Jurkat, Clone E6-1 (cell line): ENCODE data around the gene STK25. TPM values are rescaled to one million over a fixed set of nuclear protein-coding genes. Genes with fewer than 3 reads are reported as not detected.
A peak's percentile ranks its signal among the peaks of the same experiment; 100 is the strongest.

Experiments
- DNase-seq: peaks from one replicate; pipeline ENCODE4 v3.0.0-alpha.2; 2011; ENCODE audit warnings: low read depth, low spot score
- H3K4me3 ChIP-seq: 2 replicates; pipeline ENCODE4 v1.5.1; 2011; ENCODE audit warnings: mild to moderate bottlenecking, low read length, control low read depth, moderate library complexity
- polyA plus RNA-seq: library from polyadenylated mRNA; unstranded; fragments of >200 nt; gene quantifications from one replicate; pipeline ENCODE4 v1.2.1, GENCODE V29; 2012; ENCODE audit warnings: missing spikeins; ENCODE audit not compliant: insufficient read length, insufficient read depth

STK25 gene
- polyA plus RNA-seq = 234 TPM

- DNase-seq = peak; percentile 97
These were observed at the start of gene STK25 for GRCh38 chr2:241508240-241509154. STK25 (minus strand) TSS chr2:241508584; CDS start chr2:241508035, 549 bp downstream.

GRCh38 chr2:241556746-241557145 lies 48.4 kb upstream of the STK25 start:
- no peak overlapping the region for H3K4me3 ChIP-seq
- no peak for DNase-seq

More at GRCh38 chr2:241508240-241509154, at the start of gene STK25:
- peak within 1 kb of the TSS; percentile 79 for H3K4me3 ChIP-seq

GRCh38 chr2:241555711-241556110 lies 47.3 kb upstream of the STK25 start:
- no peak overlapping the region for H3K4me3 ChIP-seq
- DNase-seq = peak; percentile 58

- H3K4me3 ChIP-seq = no peak overlapping the region
- DNase-seq = no peak
These were observed 46.4 kb upstream of the STK25 start for GRCh38 chr2:241554610-241555322.

- DNase-seq = no peak
- no peak overlapping the region for H3K4me3 ChIP-seq
These were observed 45.6 kb upstream of the STK25 start for GRCh38 chr2:241553981-241554380.

- no peak for DNase-seq
- H3K4me3 ChIP-seq = no peak overlapping the region
These were observed 45.1 kb upstream of the STK25 start for GRCh38 chr2:241553512-241553830.

GRCh38 chr2:241551998-241552737 lies 43.8 kb upstream of the STK25 start:
- DNase-seq = no peak
- no peak overlapping the region for H3K4me3 ChIP-seq

- no peak overlapping the region for H3K4me3 ChIP-seq
- no peak for DNase-seq
These were observed 43.2 kb upstream of the STK25 start for GRCh38 chr2:241551599-241551997.

- H3K4me3 ChIP-seq = no peak overlapping the region
- no peak for DNase-seq
These were observed 42.5 kb upstream of the STK25 start for GRCh38 chr2:241550616-241551580.

- H3K4me3 ChIP-seq = no peak overlapping the region
- DNase-seq = no peak
These were observed 40.1 kb upstream of the STK25 start for GRCh38 chr2:241548451-241548835.

GRCh38 chr2:241547781-241548450 lies 39.5 kb upstream of the STK25 start:
- no peak for DNase-seq

GRCh38 chr2:241546771-241547498 lies 38.6 kb upstream of the STK25 start:
- DNase-seq = no peak
- no peak overlapping the region for H3K4me3 ChIP-seq

More at GRCh38 chr2:241547781-241548450, 39.5 kb upstream of the STK25 start:
- H3K4me3 ChIP-seq = no peak overlapping the region

GRCh38 chr2:241545523-241546473 lies 37.4 kb upstream of the STK25 start:
- no peak for DNase-seq
- no peak overlapping the region for H3K4me3 ChIP-seq

GRCh38 chr2:241545106-241545505 lies 36.7 kb upstream of the STK25 start:
- no peak for DNase-seq
- H3K4me3 ChIP-seq = no peak overlapping the region

GRCh38 chr2:241542278-241542605 lies 33.9 kb upstream of the STK25 start:
- H3K4me3 ChIP-seq = no peak overlapping the region
- DNase-seq = no peak

GRCh38 chr2:241541564-241542277 lies 33.3 kb upstream of the STK25 start:
- no peak for DNase-seq
- no peak overlapping the region for H3K4me3 ChIP-seq
